ENCODE results near the gene RANBP3. TPM values are rescaled to one million over a fixed set of nuclear protein-coding genes. Genes with fewer than 3 reads are reported as not detected.
"Not testable (repeated sequence)": the region's sequence is repeated elsewhere in the genome, so short reads cannot be mapped to it uniquely, and the experiment has no call there.

RANBP3 gene
- total RNA-seq (2014; rRNA removed; shearing (Covaris generic)): 55.2 and 71.9 TPM in 2 replicates

DNA sequence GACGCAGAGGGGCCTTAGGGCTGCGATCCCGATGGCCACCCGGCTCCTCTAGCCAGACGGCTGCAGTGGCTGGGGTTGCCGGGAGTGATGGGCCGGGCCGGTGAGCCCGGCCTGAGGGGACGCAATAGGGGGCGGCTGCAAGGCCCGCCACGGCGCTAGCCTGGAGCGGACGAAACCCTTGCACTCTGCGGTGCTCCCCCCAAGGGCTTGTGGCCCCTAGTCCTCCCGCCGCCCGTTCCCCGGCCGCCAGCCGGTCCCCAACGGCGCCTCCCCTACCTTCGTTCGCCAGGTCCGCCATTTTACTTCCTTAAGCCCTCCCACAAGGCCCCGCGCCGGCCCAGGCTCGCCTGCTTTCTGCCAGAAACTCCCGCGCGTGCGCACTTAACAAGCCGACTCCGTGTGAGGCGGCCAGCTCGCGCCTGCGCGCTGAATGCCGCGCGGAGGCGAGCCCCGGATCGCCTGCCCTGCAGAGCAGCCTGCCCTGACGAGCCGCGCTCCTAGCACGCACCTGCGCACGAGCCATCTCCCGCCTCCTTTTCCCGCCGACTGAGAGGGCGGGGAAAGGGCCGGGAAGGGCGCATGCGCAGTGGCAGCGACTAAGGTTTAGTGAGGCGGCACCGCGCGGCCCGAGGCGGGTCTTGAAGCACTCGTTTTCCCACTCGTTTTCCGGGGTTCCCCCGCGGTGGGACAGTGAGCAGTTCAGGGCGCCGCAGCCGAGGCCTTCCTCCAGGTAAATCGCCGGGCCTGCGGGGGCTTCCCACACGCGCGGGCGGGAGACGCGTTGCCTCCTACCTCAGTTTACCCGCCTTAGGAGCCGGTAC, at the start of gene RANBP3:
Gene RANBP3 (minus strand): TSS at position 356 of the 821 bp plus-strand sequence. CDS start 58 bp downstream, at position 298.
- in situ Hi-C loops (cut with HindIII; ENCODE audit: low sequenced_read_pairs): no loop called here

DNA sequence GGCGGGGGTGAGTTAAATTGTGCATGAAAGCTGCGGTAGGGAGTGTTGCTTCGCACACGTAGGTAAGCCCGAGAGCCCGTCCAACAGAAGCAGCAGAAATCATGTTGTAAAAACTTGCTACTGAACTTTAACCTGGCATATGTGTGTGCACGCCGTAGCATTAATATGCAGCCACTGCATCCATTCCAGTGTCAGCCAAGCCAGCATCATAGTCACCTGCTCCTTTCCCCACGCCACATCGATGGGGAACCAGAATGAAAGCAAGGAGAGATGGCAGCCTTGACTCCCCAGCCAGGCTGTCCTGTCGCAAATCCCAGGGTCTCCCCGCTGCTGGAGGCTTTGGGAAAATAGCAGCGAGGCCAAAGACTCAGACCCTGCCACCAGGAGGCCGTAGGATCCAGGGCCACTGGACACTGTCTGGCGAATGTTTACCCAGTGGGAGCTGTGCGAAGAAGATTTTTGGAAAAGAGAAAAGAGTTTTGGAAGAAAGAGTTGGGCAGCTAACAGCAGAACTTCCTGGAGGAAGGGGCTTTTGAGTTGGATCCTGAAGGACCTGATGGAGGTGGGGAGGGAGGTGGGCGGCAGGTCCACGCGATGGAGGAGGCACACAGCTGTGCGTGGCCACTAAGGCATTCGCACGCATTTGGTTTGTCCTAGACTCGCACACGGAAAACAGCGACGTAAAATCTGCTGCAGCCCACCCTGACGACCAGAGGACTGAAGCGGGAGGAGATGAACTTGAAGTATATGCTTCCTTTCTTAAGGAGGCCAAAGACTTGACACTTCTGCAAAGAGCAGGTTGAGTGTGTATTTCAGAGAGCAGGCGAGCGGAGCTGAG, 48.7 kb upstream of the RANBP3 start:
- in situ Hi-C loops (cut with HindIII; ENCODE audit: low sequenced_read_pairs): no loop called here

More for the DNA sequence above, at the start of gene RANBP3:
- peak; percentile 98 for DNase-seq (ENCODE audit: low spot score)

DNA sequence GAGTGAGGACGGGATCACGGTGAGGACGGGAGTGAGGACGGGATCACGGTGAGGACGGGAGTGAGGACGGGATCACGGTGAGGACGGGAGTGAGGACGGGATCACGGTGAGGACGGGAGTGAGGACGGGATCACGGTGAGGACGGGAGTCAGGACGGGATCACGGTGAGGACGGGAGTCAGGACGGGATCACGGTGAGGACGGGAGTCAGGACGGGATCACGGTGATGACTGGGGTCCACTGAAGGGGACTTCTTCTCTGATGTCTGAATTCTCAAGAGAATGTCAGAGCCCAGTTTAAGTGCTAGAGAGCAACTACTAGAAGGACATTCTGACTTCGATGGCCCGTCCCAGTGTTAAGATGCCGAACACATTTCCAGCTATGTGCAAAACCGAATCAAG, 46.8 kb upstream of the RANBP3 start:
- in situ Hi-C loops (cut with HindIII; ENCODE audit: low sequenced_read_pairs); DNase-seq (ENCODE audit: low spot score): not testable (repeated sequence)

More for the DNA sequence above, 48.7 kb upstream of the RANBP3 start:
- no peak for DNase-seq (ENCODE audit: low spot score)

DNA sequence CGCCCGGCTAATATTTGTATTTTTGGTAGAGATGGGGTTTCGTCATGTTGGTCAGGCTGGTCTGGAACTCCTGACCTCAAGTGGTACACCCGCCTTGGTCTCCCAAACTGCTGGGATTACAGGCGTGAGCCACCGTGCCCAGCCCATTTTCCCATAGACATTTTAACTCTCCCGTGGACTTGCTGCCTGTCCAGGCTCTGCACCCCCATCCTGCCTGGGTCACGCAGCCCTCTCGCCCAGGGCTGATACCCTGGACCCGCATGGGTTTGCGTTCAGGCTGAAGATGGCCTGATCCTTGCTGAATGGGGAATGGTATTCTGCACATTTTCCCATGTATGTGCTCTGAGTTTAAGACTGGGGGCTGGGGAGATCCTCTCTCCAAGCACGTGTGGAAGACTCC, 46.0 kb upstream of the RANBP3 start:
- in situ Hi-C loops (cut with HindIII; ENCODE audit: low sequenced_read_pairs): no loop called here
- DNase-seq (ENCODE audit: low spot score): no peak

GRCh38 chr19:6023085-6023682, 45.2 kb upstream of the RANBP3 start:
- in situ Hi-C loops (cut with HindIII; ENCODE audit: low sequenced_read_pairs): no loop called here
- no peak for DNase-seq (ENCODE audit: low spot score)

DNA sequence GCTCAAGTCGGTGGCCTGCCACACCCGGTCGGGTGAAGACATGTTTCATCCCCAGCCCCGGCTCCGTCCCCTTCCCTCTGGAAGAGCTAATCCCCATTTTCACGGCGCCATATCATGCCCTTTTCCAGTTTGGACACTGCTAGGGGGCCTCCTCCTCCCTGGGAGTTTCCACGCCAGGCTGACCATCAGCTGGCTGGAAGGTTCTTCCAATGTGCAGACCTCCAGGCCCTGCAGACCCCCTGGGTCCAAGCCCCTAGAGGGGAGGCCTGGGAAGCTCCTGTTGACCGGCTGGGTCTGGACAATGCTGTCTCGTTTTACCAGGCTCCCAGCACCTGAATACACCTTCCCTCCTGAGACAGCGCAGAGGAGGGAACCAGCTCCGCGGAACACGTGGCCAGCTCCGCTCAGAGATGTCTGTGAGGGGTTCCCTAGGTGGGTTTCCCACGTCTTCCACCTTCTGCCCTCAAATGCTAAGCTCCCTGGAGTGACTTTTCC, 44.7 kb upstream of the RANBP3 start:
- in situ Hi-C loops (cut with HindIII; ENCODE audit: low sequenced_read_pairs): no loop called here
- no peak for DNase-seq (ENCODE audit: low spot score)

DNA sequence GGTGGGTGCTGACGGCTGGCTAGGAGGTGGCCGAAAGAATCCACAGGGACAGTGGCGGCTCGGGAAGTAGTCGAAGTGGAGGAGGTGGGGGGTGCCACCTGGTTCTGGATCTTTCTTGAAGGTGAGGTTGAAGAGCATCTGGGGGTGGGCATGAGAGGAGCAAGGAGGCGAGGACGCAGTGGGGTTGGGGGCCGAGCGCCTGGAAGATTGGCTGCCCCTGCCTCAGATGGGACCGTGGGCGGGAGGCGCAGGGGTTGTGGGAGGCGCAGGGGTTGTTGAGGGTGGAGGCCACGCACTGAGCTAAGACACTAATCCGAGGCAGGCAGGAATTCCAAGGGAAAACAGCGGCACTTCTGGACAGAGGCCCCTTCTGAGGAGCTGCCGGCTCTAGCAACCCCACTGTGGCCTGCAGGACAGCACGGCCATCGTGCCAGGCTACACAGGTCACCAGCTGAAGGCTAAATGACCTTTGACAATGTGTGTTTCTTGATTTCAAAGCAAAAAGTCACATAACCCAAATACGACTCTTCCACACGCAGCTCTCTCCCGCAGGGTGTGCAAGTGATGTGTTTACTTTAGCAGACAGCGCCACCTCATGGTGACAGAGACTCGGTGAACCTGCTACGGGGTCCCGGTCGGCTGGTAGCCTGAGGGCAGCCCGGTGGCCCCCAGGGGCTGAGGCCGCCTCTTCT, 44.1 kb upstream of the RANBP3 start:
- in situ Hi-C loops (cut with HindIII; ENCODE audit: low sequenced_read_pairs): no loop called here
- DNase-seq (ENCODE audit: low spot score): peak; percentile 76

- in situ Hi-C loops (cut with HindIII; ENCODE audit: low sequenced_read_pairs): no loop called here
- DNase-seq (ENCODE audit: low spot score): no peak
Observed at GRCh38 chr19:6020972-6021805, 43.2 kb upstream of the RANBP3 start.

DNA sequence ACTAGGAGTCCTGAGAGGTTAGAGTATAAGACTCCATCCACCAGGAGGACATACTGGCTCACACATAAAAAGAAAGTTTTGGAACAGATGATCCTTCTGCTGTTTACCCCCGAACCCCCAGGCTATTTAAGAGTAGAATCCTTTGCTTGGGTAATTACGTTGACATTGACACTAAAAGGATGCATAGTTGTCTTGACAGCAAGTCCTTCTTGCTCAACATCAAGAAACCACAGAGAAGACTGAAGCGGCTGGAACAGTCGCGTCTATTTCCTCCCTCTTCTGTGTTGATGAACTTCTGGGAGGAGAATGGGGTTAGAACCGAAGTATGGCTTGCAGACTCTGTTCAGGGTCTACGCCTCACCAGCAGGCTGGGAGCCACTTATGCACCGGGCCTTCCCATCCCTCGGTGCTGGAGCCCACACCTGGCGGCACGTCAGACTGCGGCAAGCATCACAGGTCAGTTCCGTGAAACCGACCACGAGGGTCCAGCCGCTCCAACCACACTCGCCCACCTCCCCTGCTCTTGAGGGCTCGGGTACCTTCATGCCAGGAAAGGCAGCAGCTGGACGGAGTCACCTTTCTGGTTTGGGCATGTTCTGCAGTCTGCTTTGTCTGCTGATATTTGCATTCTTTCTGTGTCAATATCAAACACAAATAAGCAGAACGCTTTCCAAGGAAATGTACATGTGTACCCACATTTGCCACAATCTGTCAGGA, 42.4 kb upstream of the RANBP3 start:
- in situ Hi-C loops (cut with HindIII; ENCODE audit: low sequenced_read_pairs): no loop called here
- DNase-seq (ENCODE audit: low spot score): no peak

GRCh38 chr19:6018786-6019185, 40.8 kb upstream of the RANBP3 start:
- DNase-seq (ENCODE audit: low spot score): no peak
- in situ Hi-C loops (cut with HindIII; ENCODE audit: low sequenced_read_pairs): no loop called here

GRCh38 chr19:6017576-6017975, 39.6 kb upstream of the RANBP3 start:
- in situ Hi-C loops (cut with HindIII; ENCODE audit: low sequenced_read_pairs): no loop called here
- DNase-seq (ENCODE audit: low spot score): no peak

- in situ Hi-C loops (cut with HindIII; ENCODE audit: low sequenced_read_pairs): no loop called here
- no peak for DNase-seq (ENCODE audit: low spot score)
Observed at GRCh38 chr19:6015841-6016545, 38.1 kb upstream of the RANBP3 start.

DNA sequence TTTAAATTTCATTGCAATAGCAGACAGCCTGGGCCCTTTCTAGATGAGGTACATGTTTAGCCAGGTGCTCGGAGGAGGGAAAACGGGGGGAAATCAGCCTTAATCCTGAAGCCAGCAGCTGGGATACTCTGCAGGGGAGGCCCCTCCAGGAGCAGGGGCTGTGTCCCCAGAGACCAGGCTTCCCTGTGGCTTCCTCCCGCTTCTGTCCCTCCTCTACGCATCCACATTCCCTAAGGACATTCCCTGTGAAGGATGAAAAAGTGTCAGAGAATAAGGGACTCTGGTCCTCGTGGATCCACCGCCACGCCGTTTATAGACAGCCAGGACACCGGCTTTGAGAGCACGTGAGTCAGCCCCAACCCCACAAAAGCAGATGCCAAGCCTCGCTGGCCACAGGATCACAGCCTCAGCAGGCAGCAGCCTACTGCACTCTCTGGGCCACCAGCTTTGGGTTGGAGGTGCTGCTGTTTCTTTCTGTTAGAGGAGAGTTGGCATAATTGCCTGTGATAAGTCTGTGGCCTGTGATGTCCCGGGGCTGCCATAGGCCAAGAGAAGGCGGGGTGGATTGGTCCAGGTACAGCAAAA, 36.7 kb upstream of the RANBP3 start:
- no peak for DNase-seq (ENCODE audit: low spot score)
- in situ Hi-C loops (cut with HindIII; ENCODE audit: low sequenced_read_pairs): no loop called here

DNA sequence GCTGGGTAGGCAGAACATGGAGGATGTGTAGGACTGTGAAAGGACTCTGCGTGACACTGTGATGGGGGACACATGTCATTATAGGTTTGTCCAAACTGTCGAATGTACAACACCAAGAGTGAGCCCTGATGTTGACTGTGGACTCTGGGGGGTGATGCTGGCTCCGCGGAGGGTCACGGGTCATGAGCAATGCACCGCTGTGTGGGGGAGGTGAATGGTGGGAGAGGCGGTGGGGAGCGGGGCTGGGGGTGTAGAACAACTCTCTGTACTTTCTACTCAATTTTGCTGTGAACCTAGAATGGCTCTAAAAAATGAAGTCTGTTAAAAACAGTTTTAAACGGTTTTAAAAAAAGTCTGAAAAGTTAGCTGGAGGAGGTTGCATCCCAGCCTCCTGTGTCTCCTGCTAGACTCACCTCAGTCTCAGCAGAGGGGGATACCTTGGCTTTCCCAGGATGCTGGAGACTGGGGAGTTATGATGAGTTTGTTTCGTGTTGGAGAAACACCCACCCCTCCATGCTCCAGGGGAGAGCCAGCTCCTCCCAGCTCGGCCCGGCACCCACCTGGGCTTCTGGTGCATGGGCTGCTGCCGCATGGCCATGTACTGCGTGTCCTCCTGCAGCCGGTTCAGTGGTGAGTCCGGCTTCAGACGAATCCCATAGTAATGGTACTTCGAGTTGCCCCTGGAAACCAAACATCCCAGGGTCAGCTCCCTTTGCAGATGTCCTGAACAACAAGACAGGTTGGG, 34.7 kb upstream of the RANBP3 start:
- in situ Hi-C loops (cut with HindIII; ENCODE audit: low sequenced_read_pairs): no loop called here
- no peak for DNase-seq (ENCODE audit: low spot score)

GRCh38 chr19:6011794-6012193, 33.9 kb upstream of the RANBP3 start:
- no peak for DNase-seq (ENCODE audit: low spot score)

GRCh38 chr19:6011206-6011605, 33.3 kb upstream of the RANBP3 start:
- in situ Hi-C loops (cut with HindIII; ENCODE audit: low sequenced_read_pairs): no loop called here
- DNase-seq (ENCODE audit: low spot score): no peak

More at GRCh38 chr19:6011794-6012193, 33.9 kb upstream of the RANBP3 start:
- in situ Hi-C loops (cut with HindIII; ENCODE audit: low sequenced_read_pairs): no loop called here
